GM19193 (cell line): ENCODE results near the gene DUSP1.

Experiments used
- POLR2A ChIP-seq: IDR thresholded peaks from 4 replicates; pipeline ENCODE4 v1.6.1; 2011; ENCODE audit not compliant: insufficient read depth, insufficient read length; ENCODE audit errors: extremely low read depth

DUSP1 gene

DNA sequence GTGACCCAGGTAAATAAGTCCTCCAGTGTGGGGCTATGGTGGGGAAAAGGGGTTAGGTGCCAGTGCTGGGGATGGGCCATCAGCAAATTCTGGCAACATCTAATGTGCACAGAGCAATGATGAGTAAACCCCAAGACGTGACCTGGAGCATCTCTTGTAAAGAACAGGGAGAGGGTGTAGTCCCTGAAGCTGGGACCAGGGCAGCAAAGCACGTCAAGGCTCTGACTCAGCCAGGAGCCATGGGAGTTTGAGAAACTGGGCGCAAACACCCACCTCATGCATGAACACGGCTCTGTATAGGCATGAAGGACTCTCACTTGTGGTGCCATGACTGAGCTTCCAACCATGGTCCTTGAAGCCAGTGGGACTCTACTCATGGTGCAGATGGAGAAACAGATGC is 51.8 kb downstream of the DUSP1 start:
- no peak for TF ChIP-seq POLR2A

DNA sequence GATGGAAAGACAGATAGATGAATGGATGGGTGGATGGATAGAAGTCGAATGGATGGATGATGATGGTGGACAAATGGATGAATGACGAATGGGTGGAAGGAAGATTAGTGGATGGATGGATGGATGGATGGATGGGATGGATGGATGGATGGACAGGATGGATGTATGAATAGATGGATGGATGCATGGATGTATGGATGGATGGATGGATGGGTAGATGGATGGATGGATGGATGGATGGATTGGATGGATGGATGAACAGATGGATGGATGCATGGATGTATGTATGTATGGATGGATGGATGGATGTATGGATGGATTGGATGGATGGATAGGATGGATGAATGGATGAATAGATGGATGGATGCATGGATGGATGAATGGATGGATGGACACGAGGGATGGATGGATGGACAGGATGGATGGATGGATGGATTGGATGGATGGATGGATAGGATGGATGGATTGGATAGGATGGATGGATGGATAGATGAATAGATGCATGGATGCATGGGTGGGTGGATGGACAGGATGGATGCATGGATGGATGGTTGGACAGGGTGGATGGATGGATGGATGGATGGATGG is 52.4 kb downstream of the DUSP1 start:
- no peak for TF ChIP-seq POLR2A
